Type B pancreatic cell (in vitro differentiated cells): ENCODE data around the gene SLC5A10. TPM values are rescaled to one million over a fixed set of nuclear protein-coding genes. Genes with fewer than 3 reads are reported as not detected.

Experiments used
- DNase-seq: peaks from one replicate; pipeline ENCODE4 v3.0.0; 2021; ENCODE audit warnings: mixed read lengths; ENCODE audit not compliant: unreplicated experiment; ENCODE audit errors: extremely low spot score
- H3K27ac Mint-ChIP-seq: 2 replicates; pipeline ENCODE4 v1.8.0; 2021; ENCODE audit warnings: mild to moderate bottlenecking, mixed read lengths
- H3K27me3 Mint-ChIP-seq: 2 replicates; pipeline ENCODE4 v1.8.0; 2021; ENCODE audit warnings: mixed read lengths
- H3K36me3 Mint-ChIP-seq: 2 replicates; pipeline ENCODE4 v1.8.0; 2021; ENCODE audit warnings: mixed read lengths
- H3K4me1 Mint-ChIP-seq: one replicate; pipeline ENCODE4 v1.8.0; 2021; ENCODE audit warnings: mixed read lengths; ENCODE audit not compliant: unreplicated experiment
- H3K4me3 Mint-ChIP-seq: 2 replicates; pipeline ENCODE4 v1.8.0; 2021; ENCODE audit warnings: mild to moderate bottlenecking, mixed read lengths
- H3K9me3 Mint-ChIP-seq: 2 replicates; pipeline ENCODE4 v1.8.0; 2021; ENCODE audit warnings: mixed read lengths
- total RNA-seq: library from RNA; stranded (reverse); gene quantifications from 2 replicates; pipeline ENCODE4 v1.2.1, GENCODE V29; 2021; ENCODE audit warnings: low replicate concordance
- TF ChIP-seq, protein P1 (sequence below): fragments of 200-600 bp; sonication (generic); conservative IDR thresholded peaks from 2 replicates; pipeline ENCODE4 v1.5.0; 2021; ENCODE audit warnings: antibody characterized with exemption, mild to moderate bottlenecking

The SLC5A10 gene
- total RNA-seq, 1 donor from 2014 or later, result 0.19 TPM

DNA sequence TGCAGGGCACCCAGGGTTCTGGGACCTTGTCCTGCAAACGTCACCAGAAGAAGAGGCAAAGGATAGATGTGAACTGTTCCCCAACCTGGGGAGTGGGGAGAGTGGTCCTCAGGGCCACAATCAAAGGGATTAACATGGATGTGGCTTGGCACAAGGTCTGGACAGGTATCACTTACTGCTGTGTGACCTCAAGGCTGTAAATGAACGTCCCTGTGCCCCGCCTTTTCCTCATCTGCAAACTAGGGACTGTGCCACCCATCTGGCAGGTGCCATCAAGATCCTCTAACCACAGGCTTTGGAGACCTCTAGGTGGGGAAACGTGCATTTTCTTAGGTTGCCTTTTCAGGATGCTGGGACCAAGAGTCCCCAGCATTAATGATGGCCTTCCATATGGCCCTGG lies 25.1 kb downstream of the SLC5A10 start:
- H3K4me1 Mint-ChIP-seq, result no peaks in the 10 kb centered on the region
- H3K27ac Mint-ChIP-seq, result no peak overlapping the region
- TF ChIP-seq, protein P1, sequence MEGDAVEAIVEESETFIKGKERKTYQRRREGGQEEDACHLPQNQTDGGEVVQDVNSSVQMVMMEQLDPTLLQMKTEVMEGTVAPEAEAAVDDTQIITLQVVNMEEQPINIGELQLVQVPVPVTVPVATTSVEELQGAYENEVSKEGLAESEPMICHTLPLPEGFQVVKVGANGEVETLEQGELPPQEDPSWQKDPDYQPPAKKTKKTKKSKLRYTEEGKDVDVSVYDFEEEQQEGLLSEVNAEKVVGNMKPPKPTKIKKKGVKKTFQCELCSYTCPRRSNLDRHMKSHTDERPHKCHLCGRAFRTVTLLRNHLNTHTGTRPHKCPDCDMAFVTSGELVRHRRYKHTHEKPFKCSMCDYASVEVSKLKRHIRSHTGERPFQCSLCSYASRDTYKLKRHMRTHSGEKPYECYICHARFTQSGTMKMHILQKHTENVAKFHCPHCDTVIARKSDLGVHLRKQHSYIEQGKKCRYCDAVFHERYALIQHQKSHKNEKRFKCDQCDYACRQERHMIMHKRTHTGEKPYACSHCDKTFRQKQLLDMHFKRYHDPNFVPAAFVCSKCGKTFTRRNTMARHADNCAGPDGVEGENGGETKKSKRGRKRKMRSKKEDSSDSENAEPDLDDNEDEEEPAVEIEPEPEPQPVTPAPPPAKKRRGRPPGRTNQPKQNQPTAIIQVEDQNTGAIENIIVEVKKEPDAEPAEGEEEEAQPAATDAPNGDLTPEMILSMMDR, result no peak
- H3K4me3 Mint-ChIP-seq, result no peak overlapping the region
- H3K9me3 Mint-ChIP-seq, result no peaks in the 10 kb centered on the region
- H3K27me3 Mint-ChIP-seq, result no peaks in the 10 kb centered on the region
- no peaks in the 10 kb centered on the region for H3K36me3 Mint-ChIP-seq
- DNase-seq, result no peak

DNA sequence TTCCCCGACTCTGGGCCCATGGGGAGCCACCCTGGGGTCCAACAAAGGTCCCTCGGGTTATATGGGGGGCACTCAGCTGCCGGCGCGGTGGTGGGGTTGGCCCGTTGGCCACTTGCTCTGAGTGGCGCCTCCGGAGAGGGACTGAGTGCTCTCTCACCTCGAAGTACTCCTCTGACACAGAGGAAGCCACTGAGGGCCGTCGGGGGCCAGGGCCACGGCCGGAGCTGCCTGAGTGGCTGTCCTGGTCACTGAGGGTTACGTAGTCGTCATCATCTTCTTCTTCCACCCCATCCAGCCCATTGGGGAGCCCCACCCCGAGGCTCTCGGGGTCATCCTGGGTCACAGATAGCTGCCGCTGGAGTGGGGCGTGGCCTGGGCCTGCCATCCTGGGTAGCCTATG lies 25.7 kb downstream of the SLC5A10 start:
- H3K27ac Mint-ChIP-seq, result no peak overlapping the region
- H3K27me3 Mint-ChIP-seq, result no peaks in the 10 kb centered on the region
- no peaks in the 10 kb centered on the region for H3K4me1 Mint-ChIP-seq
- no peaks in the 10 kb centered on the region for H3K36me3 Mint-ChIP-seq
- H3K4me3 Mint-ChIP-seq, result no peak overlapping the region
- TF ChIP-seq, protein P1, result no peak
- no peaks in the 10 kb centered on the region for H3K9me3 Mint-ChIP-seq
- DNase-seq, result no peak

DNA sequence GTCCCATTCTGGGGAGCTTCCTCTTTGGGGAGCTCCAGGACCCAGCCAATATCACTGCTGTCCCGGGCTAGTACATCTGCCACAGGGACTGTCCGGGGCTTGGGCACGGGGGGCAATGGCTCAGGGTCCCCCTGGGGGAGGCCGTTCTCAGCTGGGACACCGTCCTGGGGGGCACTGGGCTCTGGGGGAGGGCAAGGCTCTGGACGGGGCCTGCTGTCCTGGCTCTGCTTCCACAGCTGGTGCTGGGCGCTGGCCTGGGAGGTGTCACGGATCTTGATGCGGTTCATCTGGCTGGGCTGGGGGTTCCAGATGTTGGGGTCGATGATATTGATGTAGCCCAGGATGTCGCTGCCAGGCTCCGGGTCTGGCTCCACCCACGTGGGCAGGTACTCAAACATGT lies 26.1 kb downstream of the SLC5A10 start:
- no peak overlapping the region for H3K27ac Mint-ChIP-seq
- H3K4me3 Mint-ChIP-seq, result no peak overlapping the region
- no peaks in the 10 kb centered on the region for H3K4me1 Mint-ChIP-seq
- TF ChIP-seq, protein P1, result no peak
- no peak for DNase-seq
- H3K9me3 Mint-ChIP-seq, result no peaks in the 10 kb centered on the region
- no peaks in the 10 kb centered on the region for H3K27me3 Mint-ChIP-seq
- no peaks in the 10 kb centered on the region for H3K36me3 Mint-ChIP-seq

DNA sequence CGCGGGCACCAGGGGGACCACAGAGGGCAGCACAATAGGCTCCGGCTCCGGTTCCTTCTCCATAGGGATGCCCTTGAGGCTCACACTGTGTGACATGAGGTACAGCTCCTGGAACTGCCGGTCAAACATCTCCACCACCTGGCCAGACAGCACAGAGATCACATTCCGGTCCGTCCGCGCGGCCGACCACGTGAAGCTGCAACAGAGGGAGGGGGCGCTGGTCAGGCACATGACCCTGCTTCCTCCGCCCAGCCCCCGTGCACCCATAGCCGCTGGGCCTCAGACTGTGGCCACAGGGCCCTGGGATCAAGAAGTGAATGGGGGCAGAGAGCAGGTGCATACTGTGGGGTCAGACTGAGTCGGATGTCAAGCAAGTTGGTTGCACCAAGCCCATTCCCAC lies 26.7 kb downstream of the SLC5A10 start:
- no peaks in the 10 kb centered on the region for H3K36me3 Mint-ChIP-seq
- no peak for DNase-seq
- no peaks in the 10 kb centered on the region for H3K27me3 Mint-ChIP-seq
- no peaks in the 10 kb centered on the region for H3K4me1 Mint-ChIP-seq
- H3K9me3 Mint-ChIP-seq, result no peaks in the 10 kb centered on the region
- no peak overlapping the region for H3K27ac Mint-ChIP-seq
- H3K4me3 Mint-ChIP-seq, result no peak overlapping the region
- TF ChIP-seq, protein P1, result no peak

DNA sequence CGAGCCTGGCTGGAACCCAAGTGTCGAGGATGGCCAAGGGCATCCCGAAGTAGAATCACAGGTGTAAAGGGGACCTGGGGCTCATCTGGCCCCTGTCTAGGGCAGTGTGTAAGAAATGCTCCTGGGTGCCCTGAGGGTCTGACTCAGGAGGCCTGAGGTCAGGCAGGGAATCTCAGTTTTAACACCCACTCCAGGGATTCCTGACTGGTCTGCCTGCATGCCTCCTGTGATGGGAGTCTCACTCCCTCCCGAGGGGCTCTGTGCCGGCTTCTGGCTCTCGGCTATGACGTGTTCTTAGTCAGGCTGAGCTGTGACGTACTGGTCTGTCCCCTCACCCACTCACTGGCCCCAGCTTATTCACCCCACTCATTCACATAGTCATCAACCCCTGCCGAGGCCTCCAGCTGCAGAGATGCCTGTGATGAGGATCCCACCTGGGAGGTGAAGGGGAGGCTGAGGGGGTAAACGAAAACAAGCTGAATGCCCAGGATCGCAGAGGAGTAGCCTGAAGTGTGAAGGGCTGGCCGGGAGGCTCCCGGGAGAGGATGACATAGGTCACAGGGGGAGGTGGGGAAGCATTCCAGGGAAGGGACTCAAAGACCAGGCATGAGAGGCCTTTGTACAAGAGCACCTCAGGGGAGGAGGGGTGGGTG lies 28.8 kb downstream of the SLC5A10 start:
- H3K4me3 Mint-ChIP-seq, result no peak overlapping the region
- H3K9me3 Mint-ChIP-seq, result no peaks in the 10 kb centered on the region
- no peaks in the 10 kb centered on the region for H3K36me3 Mint-ChIP-seq
- no peak for DNase-seq
- peak overlapping the region; percentile 36 for H3K27ac Mint-ChIP-seq
- no peaks in the 10 kb centered on the region for H3K4me1 Mint-ChIP-seq
- TF ChIP-seq, protein P1, result no peak
- no peaks in the 10 kb centered on the region for H3K27me3 Mint-ChIP-seq

DNA sequence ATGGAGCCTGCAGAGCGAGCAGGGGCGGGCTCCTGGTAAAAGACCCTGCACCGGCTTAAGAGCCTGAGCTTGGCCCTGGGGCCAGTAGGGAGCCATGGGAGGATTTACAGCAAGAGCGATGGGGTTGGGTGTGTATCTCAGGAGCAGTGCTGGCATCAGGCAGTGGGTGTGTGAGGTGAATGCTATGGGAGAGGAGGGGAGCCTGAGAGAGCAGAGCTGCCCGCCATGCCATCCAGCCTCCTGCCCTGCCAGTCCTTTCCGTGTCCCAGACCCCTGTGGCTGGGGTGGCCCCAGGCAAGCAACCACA lies 29.3 kb downstream of the SLC5A10 start:
- H3K27ac Mint-ChIP-seq, result peak overlapping the region; percentile 36
- H3K4me3 Mint-ChIP-seq, result no peak overlapping the region
- no peaks in the 10 kb centered on the region for H3K36me3 Mint-ChIP-seq
- no peaks in the 10 kb centered on the region for H3K27me3 Mint-ChIP-seq
- H3K4me1 Mint-ChIP-seq, result no peaks in the 10 kb centered on the region
- no peak for DNase-seq
- TF ChIP-seq, protein P1, result no peak
- no peaks in the 10 kb centered on the region for H3K9me3 Mint-ChIP-seq
